ENCODE measurements around the gene CHADL.

DNA sequence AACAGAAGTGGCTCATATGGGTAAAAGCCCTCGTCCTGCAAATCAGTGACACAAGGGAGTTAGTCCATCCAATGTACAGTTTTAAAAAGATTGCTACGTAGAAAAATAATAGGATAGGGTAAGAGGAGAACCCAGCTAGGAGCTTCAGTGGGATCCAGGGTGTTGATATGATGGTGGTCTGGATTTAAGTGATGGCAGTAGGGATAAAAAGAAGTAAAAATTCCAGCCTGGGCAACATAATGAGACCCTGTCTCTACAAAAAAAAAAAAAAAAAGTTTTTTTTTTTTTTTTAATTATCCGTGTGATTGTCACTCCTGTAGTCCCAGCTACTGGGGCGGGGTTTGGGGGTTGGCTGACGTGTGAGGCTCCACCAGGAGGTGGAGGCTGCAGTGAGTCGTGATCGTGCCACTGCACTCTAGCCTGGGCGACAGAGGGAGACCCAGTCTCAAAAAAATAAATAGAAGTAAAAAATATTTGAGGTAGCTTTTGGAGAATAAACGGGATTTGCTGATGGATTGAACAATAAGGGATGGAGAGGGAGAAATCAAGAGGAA is 42.6 kb downstream of the CHADL start:
- TF ChIP-seq, protein P1, sequence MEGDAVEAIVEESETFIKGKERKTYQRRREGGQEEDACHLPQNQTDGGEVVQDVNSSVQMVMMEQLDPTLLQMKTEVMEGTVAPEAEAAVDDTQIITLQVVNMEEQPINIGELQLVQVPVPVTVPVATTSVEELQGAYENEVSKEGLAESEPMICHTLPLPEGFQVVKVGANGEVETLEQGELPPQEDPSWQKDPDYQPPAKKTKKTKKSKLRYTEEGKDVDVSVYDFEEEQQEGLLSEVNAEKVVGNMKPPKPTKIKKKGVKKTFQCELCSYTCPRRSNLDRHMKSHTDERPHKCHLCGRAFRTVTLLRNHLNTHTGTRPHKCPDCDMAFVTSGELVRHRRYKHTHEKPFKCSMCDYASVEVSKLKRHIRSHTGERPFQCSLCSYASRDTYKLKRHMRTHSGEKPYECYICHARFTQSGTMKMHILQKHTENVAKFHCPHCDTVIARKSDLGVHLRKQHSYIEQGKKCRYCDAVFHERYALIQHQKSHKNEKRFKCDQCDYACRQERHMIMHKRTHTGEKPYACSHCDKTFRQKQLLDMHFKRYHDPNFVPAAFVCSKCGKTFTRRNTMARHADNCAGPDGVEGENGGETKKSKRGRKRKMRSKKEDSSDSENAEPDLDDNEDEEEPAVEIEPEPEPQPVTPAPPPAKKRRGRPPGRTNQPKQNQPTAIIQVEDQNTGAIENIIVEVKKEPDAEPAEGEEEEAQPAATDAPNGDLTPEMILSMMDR (IDR thresholded peaks at IDR 0.05): no peak
- TF ChIP-seq POLR2A (IDR thresholded peaks at IDR 0.05): no peak
- TF ChIP-seq POLR2AphosphoS5 (IDR thresholded peaks at IDR 0.05): no peak
